DOHH2 (cell line): ENCODE measurements around the gene SP2.
A peak's percentile ranks its signal among the peaks of the same experiment; 100 is the strongest.

Experiments used
- H3F3A ChIP-seq: fragments of 200-600 bp; sonication (generic), shearing (Covaris generic); 2 replicates; pipeline ENCODE4 v1.6.0; 2016; ENCODE audit warnings: antibody characterized with exemption, mild to moderate bottlenecking; ENCODE audit not compliant: control insufficient read depth, insufficient read depth
- H3K27ac ChIP-seq: fragments of 200-600 bp; sonication (generic); 2 replicates; pipeline ENCODE4 v1.5.1; 2014; ENCODE audit warnings: low read depth, mild to moderate bottlenecking, low read length, moderate library complexity
- H3K27me3 ChIP-seq: fragments of 200-600 bp; sonication (generic); 2 replicates; pipeline ENCODE4 v1.6.1; 2014; ENCODE audit warnings: mild to moderate bottlenecking, low read length, mixed read lengths; ENCODE audit not compliant: control insufficient read depth
- H3K36me3 ChIP-seq: fragments of 200-600 bp; sonication (generic); 2 replicates; pipeline ENCODE4 v1.6.1; 2014; ENCODE audit warnings: mild to moderate bottlenecking, low read length, moderate library complexity, mixed read lengths; ENCODE audit not compliant: control insufficient read depth
- H3K4me1 ChIP-seq: fragments of 200-600 bp; sonication (generic); 2 replicates; pipeline ENCODE4 v1.6.1; 2014; ENCODE audit warnings: mild to moderate bottlenecking, low read length, mixed read lengths; ENCODE audit not compliant: control insufficient read depth
- H3K4me2 ChIP-seq: fragments of 200-600 bp; sonication (generic); 2 replicates; pipeline ENCODE4 v1.6.0; 2014; ENCODE audit warnings: mild to moderate bottlenecking, low read length, moderate library complexity
- H3K4me3 ChIP-seq: fragments of 200-600 bp; sonication (generic); 2 replicates; pipeline ENCODE4 v1.5.1; 2014; ENCODE audit warnings: mild to moderate bottlenecking, low read length, mixed read lengths
- H3K79me2 ChIP-seq: fragments of 200-600 bp; sonication (generic); 2 replicates; pipeline ENCODE4 v1.6.1; 2014; ENCODE audit warnings: mild to moderate bottlenecking, low read length, mixed read lengths; ENCODE audit not compliant: control insufficient read depth
- H3K9me2 ChIP-seq: fragments of 200-600 bp; sonication (generic); replicated peaks from 2 replicates; pipeline ENCODE4 v1.6.1; 2014; ENCODE audit warnings: mild to moderate bottlenecking, low read length, mixed read lengths; ENCODE audit not compliant: control insufficient read depth
- H3K9me3 ChIP-seq: fragments of 200-600 bp; sonication (generic); 2 replicates; pipeline ENCODE4 v1.6.1; 2014; ENCODE audit warnings: antibody characterized with exemption, low read length, mixed read lengths; ENCODE audit not compliant: control insufficient read depth, insufficient read depth
- H4K20me1 ChIP-seq: fragments of 200-600 bp; sonication (generic); 2 replicates; pipeline ENCODE4 v1.6.0; 2014; ENCODE audit warnings: low read depth, mild to moderate bottlenecking, antibody characterized with exemption, low read length, moderate library complexity; ENCODE audit not compliant: control insufficient read depth, insufficient read depth
- CTCF ChIP-seq: fragments of 200-600 bp; sonication (generic); IDR thresholded peaks from one replicate; pipeline ENCODE4 v1.5.1; 2014; ENCODE audit warnings: antibody characterized with exemption, mild to moderate bottlenecking, low read depth, low read length; ENCODE audit not compliant: poor library complexity, severe bottlenecking
- EZH2phosphoT487 ChIP-seq: fragments of 200-600 bp; sonication (generic); IDR thresholded peaks from 2 replicates; pipeline ENCODE4 v1.6.1; 2017; ENCODE audit warnings: borderline replicate concordance, mild to moderate bottlenecking, antibody characterized with exemption, low read length, moderate library complexity, mixed read lengths

Gene SP2

GRCh38 chr17:47945529-47946508 is 49.8 kb downstream of the SP2 start:
- Histone ChIP-seq H3K4me3 (no peak overlapping the region), H3K4me1 (peaks cover 49% of the 10 kb centered on the region), H4K20me1 (no peaks in the 10 kb centered on the region), H3K9me3 (no peaks in the 10 kb centered on the region), H3F3A (no peaks in the 10 kb centered on the region), H3K79me2 (peaks cover 23% of the 10 kb centered on the region), H3K9me2 (no peaks in the 10 kb centered on the region), H3K27ac (peak overlapping the region; percentile 19; the same call in 1 of the 2 replicates), H3K4me2 (peak overlapping the region; percentile 45), H3K27me3 (no peaks in the 10 kb centered on the region), H3K36me3 (peaks cover 55% of the 10 kb centered on the region)
- TF ChIP-seq EZH2phosphoT487: no peak
- no peak for TF ChIP-seq CTCF

GRCh38 chr17:47946516-47946915 is 50.5 kb downstream of the SP2 start:
- no peaks in the 10 kb centered on the region for H3K9me2 ChIP-seq
- H3K36me3 ChIP-seq: peaks cover 55% of the 10 kb centered on the region
- H3K79me2 ChIP-seq: peaks cover 22% of the 10 kb centered on the region
- no peak for TF ChIP-seq CTCF
- no peak for TF ChIP-seq EZH2phosphoT487
- H3F3A ChIP-seq: no peaks in the 10 kb centered on the region
- H3K27me3 ChIP-seq: no peaks in the 10 kb centered on the region
- no peak overlapping the region for H3K4me2 ChIP-seq
- no peak overlapping the region for H3K27ac ChIP-seq
- H3K4me3 ChIP-seq: no peak overlapping the region
- no peaks in the 10 kb centered on the region for H3K9me3 ChIP-seq
- peaks cover 45% of the 10 kb centered on the region for H3K4me1 ChIP-seq
- no peaks in the 10 kb centered on the region for H4K20me1 ChIP-seq

GRCh38 chr17:47946929-47947397 is 50.9 kb downstream of the SP2 start:
- Histone ChIP-seq H3K4me3 (no peak overlapping the region), H3K27ac (no peak overlapping the region), H3K79me2 (peaks cover 18% of the 10 kb centered on the region), H3K9me3 (no peaks in the 10 kb centered on the region), H3K4me1 (peaks cover 45% of the 10 kb centered on the region), H4K20me1 (no peaks in the 10 kb centered on the region), H3K27me3 (no peaks in the 10 kb centered on the region), H3F3A (no peaks in the 10 kb centered on the region), H3K36me3 (peaks cover 55% of the 10 kb centered on the region), H3K4me2 (no peak overlapping the region), H3K9me2 (no peaks in the 10 kb centered on the region)
- TF ChIP-seq EZH2phosphoT487 (no peak), CTCF (peak; percentile 92)
